ENCODE data around the gene WDR38.

Gene WDR38

GRCh38 chr9:124852829-124853531, at the start of gene WDR38:
WDR38 (plus strand) TSS chr9:124853460; CDS start chr9:124853532, 72 bp downstream.
- peak; percentile 49 to 50 for DNase-seq (ENCODE audit: low read depth in 2 of 2)

GRCh38 chr9:124803911-124804310, 49.3 kb upstream of the WDR38 start:
- DNase-seq (ENCODE audit: low read depth in 2 of 2) = no peak

GRCh38 chr9:124805186-124805585, 48.1 kb upstream of the WDR38 start:
- no peak for DNase-seq (ENCODE audit: low read depth in 2 of 2)

- DNase-seq (ENCODE audit: low read depth in 2 of 2) = no peak
These were observed 44.9 kb upstream of the WDR38 start for GRCh38 chr9:124808246-124808956.

- DNase-seq (ENCODE audit: low read depth in 2 of 2) = no peak
These were observed 44.0 kb upstream of the WDR38 start for GRCh38 chr9:124809211-124809610.

GRCh38 chr9:124809741-124810500, 43.3 kb upstream of the WDR38 start:
- DNase-seq (ENCODE audit: low read depth in 2 of 2) = no peak

- no peak for DNase-seq (ENCODE audit: low read depth in 2 of 2)
These were observed 42.5 kb upstream of the WDR38 start for GRCh38 chr9:124810663-124811355.

GRCh38 chr9:124812441-124812876, 40.8 kb upstream of the WDR38 start:
- no peak for DNase-seq (ENCODE audit: low read depth in 2 of 2)

- no peak for DNase-seq (ENCODE audit: low read depth in 2 of 2)
These were observed 40.2 kb upstream of the WDR38 start for GRCh38 chr9:124813041-124813440.

GRCh38 chr9:124813501-124814163, 39.6 kb upstream of the WDR38 start:
- no peak for DNase-seq (ENCODE audit: low read depth in 2 of 2)

- no peak for DNase-seq (ENCODE audit: low read depth in 2 of 2)
These were observed 39.1 kb upstream of the WDR38 start for GRCh38 chr9:124814164-124814535.

GRCh38 chr9:124815601-124816000, 37.7 kb upstream of the WDR38 start:
- no peak for DNase-seq (ENCODE audit: low read depth in 2 of 2)

- no peak for DNase-seq (ENCODE audit: low read depth in 2 of 2)
These were observed 34.6 kb upstream of the WDR38 start for GRCh38 chr9:124818431-124819281.

- no peak for DNase-seq (ENCODE audit: low read depth in 2 of 2)
These were observed 32.3 kb upstream of the WDR38 start for GRCh38 chr9:124820698-124821623.

- DNase-seq (ENCODE audit: low read depth in 2 of 2) = no peak
These were observed 24.5 kb upstream of the WDR38 start for GRCh38 chr9:124828489-124829333.

- DNase-seq (ENCODE audit: low read depth in 2 of 2) = no peak
These were observed 24.0 kb upstream of the WDR38 start for GRCh38 chr9:124829334-124829669.

GRCh38 chr9:124830593-124830992, 22.7 kb upstream of the WDR38 start:
- no peak for DNase-seq (ENCODE audit: low read depth in 2 of 2)

GRCh38 chr9:124831642-124832364, 21.5 kb upstream of the WDR38 start:
- DNase-seq (ENCODE audit: low read depth in 2 of 2) = no peak

Measured in stimulated activated CD4-positive, alpha-beta T cell treated with anti-CD3 and anti-CD28 coated beads, Interleukin-1b, Interleukin-23, amount 100 ng/mL, for 1 hour (primary cell).